DND-41 (cell line): ENCODE results near the gene AUTS2.

Experiments
- ATAC-seq: fragments of 200-7000 bp; cut with Tn5 transposase; 3 replicates; pipeline ENCODE4 v1.9.1; 2021; ENCODE audit warnings: low read depth; ENCODE audit not compliant: insufficient read depth
- DNase-seq: peaks from one replicate; pipeline ENCODE4 v3.0.0-alpha.2; 2020
- H2AFZ ChIP-seq: 2 replicates; pipeline ENCODE4 v1.6.0; 2012; ENCODE audit warnings: low read depth, low read length
- H3K27ac ChIP-seq: 2 replicates; pipeline ENCODE4 v1.5.1; 2012; ENCODE audit warnings: low read length, inconsistent platforms
- H3K27me3 ChIP-seq: fragments of 200-600 bp; sonication (generic); 2 replicates; pipeline ENCODE4 v1.6.0; 2012; ENCODE audit warnings: low read length, mild to moderate bottlenecking, inconsistent platforms; ENCODE audit not compliant: insufficient read depth, poor library complexity
- H3K36me3 ChIP-seq: 2 replicates; pipeline ENCODE4 v1.5.1; 2012; ENCODE audit warnings: low read length, inconsistent platforms; ENCODE audit not compliant: insufficient read depth
- H3K4me1 ChIP-seq: 2 replicates; pipeline ENCODE4 v1.5.1; 2012; ENCODE audit warnings: mild to moderate bottlenecking, low read length; ENCODE audit not compliant: insufficient read depth
- H3K4me2 ChIP-seq: 2 replicates; pipeline ENCODE4 v1.6.0; 2012; ENCODE audit warnings: mild to moderate bottlenecking, moderate library complexity, low read length, inconsistent platforms; ENCODE audit not compliant: insufficient read depth
- H3K4me3 ChIP-seq, 2 experiments: fragments of 200-600 bp in 1 of 2; shearing (Covaris generic) in 1 of 2; 2 replicates each; pipeline ENCODE4 v1.5.1; 2012 to 2016; ENCODE audit warnings: inconsistent platforms in 2 of 2, low read length in 2 of 2, mild to moderate bottlenecking in 2 of 2, low read depth in 1 of 2, moderate library complexity in 1 of 2
- H3K79me2 ChIP-seq: 2 replicates; pipeline ENCODE4 v1.6.0; 2012; ENCODE audit warnings: low read length, inconsistent platforms; ENCODE audit not compliant: insufficient read depth
- H3K9ac ChIP-seq: 2 replicates; pipeline ENCODE4 v1.6.0; 2012; ENCODE audit warnings: low read depth, mild to moderate bottlenecking, inconsistent platforms, low read length, moderate library complexity
- H3K9me3 ChIP-seq: 2 replicates; pipeline ENCODE4 v1.5.1; 2012; ENCODE audit warnings: low read length, moderate library complexity, mild to moderate bottlenecking, inconsistent platforms; ENCODE audit not compliant: insufficient read depth, severe bottlenecking
- H4K20me1 ChIP-seq: 2 replicates; pipeline ENCODE4 v1.6.0; 2012; ENCODE audit warnings: low read length; ENCODE audit not compliant: insufficient read depth
- CTCF ChIP-seq: IDR thresholded peaks from 2 replicates; pipeline ENCODE4 v1.5.1; 2012; ENCODE audit warnings: borderline replicate concordance, low read length, moderate library complexity, mild to moderate bottlenecking; ENCODE audit not compliant: poor library complexity, severe bottlenecking; ENCODE audit errors: extremely low read depth
- EZH2 ChIP-seq: IDR thresholded peaks from 3 replicates; pipeline ENCODE4 v1.6.1; 2012; ENCODE audit warnings: borderline replicate concordance, low read depth, mild to moderate bottlenecking, moderate library complexity, low read length, inconsistent platforms; ENCODE audit not compliant: severe bottlenecking

The AUTS2 gene

DNA sequence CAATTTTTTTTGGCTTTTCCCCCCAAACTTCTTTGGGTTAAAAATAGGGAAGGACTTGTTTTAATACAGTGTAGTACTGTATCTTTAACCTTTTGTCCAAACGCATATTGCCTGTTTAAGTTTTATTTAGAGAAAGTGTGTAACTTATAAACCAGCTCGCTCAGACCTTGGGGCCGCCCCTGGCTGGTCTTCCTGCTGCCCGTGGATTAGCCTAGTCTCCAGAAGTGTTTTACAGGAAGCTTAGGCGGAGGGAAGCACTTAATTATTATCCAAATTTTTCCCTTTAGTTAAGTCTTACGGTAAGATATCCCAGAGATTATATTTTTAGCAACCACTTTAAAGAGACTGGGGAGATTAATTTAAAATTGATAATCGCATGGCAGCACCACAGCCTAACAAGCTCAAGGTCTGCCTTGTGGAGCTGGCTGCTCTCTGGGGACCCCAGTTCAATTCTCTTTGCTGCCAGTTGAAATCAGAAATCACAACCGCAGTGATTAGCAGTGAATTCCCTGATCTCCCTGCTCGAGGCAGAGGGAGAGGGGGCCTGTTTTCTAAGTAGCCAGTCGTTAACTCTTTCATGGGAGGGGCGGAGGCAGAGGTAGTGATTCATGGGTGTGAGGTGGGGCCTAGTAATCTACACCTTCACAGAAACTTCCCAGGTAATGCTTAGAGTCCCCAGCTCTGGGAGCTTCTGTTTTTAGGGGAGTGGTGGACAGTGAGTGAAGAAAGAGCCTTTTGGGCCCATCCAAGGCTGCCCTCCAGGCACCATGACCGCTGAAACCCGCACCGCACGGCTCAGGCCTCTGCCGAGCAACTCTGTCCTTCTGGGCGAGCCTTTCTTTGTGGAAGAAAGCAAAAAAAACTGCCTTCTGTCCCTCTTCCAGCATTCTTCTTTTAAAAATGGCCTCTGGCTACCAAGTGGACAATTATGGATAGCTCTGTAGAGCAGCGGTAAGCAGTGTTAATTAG lies 984.9 kb downstream of the AUTS2 start:
- ATAC-seq (no peak), DNase-seq (no peak)
- H3K4me2 ChIP-seq, result no peak overlapping the region
- no peaks in the 10 kb centered on the region for H3K36me3 ChIP-seq
- no peaks in the 10 kb centered on the region for H4K20me1 ChIP-seq
- no peaks in the 10 kb centered on the region for H3K4me1 ChIP-seq
- TF ChIP-seq EZH2 (no peak), CTCF (no peak)
- H3K79me2 ChIP-seq, result no peaks in the 10 kb centered on the region
- H3K4me3 ChIP-seq, result no peak overlapping the region
- H2AFZ ChIP-seq, result no peak overlapping the region
- no peak overlapping the region for H3K27ac ChIP-seq
- H3K27me3 ChIP-seq, result no peaks in the 10 kb centered on the region
- H3K9ac ChIP-seq, result no peak overlapping the region
- no peaks in the 10 kb centered on the region for H3K9me3 ChIP-seq

DNA sequence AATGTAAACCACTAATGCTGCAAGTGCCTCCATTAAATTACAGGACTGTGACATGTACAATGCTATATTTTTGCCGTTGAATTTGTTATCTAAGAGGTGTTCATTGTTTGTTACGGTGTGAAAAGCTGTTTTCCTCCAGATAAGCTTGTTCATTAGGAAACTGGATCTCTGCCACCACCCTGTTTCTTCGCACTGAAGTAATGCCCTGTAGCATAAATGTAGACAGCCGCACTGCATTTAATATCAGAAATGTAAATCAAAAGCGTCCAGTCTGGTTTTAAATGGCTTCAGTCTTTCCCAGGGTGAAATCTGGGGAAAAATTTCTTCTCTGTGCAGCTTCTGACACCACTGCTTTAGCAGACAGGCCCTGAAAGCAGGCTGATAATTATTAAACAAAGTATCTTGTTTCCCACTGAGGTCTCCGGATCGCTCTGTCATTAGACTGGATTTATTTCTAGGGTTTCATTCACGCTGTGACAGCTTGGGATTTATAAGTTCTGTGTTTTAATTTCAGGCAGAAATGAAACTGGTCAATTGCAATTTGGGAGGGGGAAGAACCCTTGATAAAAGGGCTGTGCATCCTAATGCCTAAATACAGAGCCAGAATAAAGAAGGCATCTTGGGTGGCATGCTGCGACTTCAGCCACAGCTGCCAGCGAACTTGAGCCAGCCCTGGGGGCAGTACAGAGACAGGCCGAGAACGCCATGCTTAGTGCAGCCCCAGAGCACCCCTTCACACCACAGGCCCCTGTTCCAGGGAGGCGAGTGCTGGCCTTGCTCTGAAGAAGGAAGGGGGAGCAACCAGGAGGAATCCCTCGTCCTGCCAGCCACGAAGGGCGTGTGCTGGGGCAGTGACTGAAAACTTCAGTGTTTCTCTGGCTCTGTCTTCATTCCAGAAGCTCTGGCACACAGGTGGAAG lies 985.9 kb downstream of the AUTS2 start:
- Histone ChIP-seq H3K27ac (no peak overlapping the region), H3K9ac (no peak overlapping the region), H3K79me2 (no peaks in the 10 kb centered on the region), H4K20me1 (no peaks in the 10 kb centered on the region), H3K27me3 (no peaks in the 10 kb centered on the region), H3K9me3 (no peaks in the 10 kb centered on the region), H3K4me1 (no peaks in the 10 kb centered on the region), H3K36me3 (no peaks in the 10 kb centered on the region), H3K4me3 (no peak overlapping the region), H3K4me2 (no peak overlapping the region), H2AFZ (no peak overlapping the region)
- no peak for ATAC-seq
- TF ChIP-seq CTCF (no peak), EZH2 (no peak)
- DNase-seq, result no peak

DNA sequence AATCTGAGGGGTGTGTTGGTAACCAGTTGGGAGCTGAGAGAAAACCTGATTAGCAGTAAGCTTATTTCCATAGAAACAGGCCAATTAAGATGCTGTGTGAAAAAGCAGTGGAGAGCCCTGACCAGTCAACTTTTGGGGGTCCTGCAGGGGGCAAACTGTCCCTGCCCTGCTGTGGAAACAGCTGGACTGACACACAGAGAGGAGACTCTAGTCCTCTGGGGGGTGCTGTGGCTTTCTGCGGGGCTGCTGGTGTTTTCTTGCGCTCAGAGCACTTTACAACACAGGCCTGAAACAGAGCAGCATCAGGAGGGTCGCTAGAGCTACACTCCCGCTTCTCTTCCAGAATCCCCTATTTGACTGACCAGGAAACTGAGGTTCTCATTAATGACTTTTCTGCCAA lies 986.8 kb downstream of the AUTS2 start:
- Histone ChIP-seq H3K4me2 (no peak overlapping the region), H3K4me1 (no peaks in the 10 kb centered on the region), H4K20me1 (no peaks in the 10 kb centered on the region), H2AFZ (no peak overlapping the region), H3K9ac (no peak overlapping the region), H3K27ac (no peak overlapping the region), H3K36me3 (no peaks in the 10 kb centered on the region), H3K79me2 (no peaks in the 10 kb centered on the region), H3K27me3 (no peaks in the 10 kb centered on the region), H3K9me3 (no peaks in the 10 kb centered on the region), H3K4me3 (no peak overlapping the region)
- no peak for TF ChIP-seq EZH2
- peak; percentile 27 for TF ChIP-seq CTCF
- DNase-seq, result no peak
- no peak for ATAC-seq
